Calu3 (cell line): Measurements from ENCODE around the gene ZBTB16. TPM values are rescaled to one million over a fixed set of nuclear protein-coding genes. Genes with fewer than 3 reads are reported as not detected.

Experiments used
- BruUV-seq: library from RNA; stranded (reverse); fragments of 400-500 nt; replicated peaks from 2 replicates; lab custom pipeline; 2021; lab: Mats Ljungman, UMichigan
- CTCF ChIA-PET: fragments of 300-600 bp; sonication (Branson Sonifier 250); formaldehyde crosslinking; loops from one replicate; lab custom pipeline; 2022; ENCODE audit warnings: antibody characterized with exemption; lab: Charles Lee
- DNase-seq: peaks from one replicate; pipeline ENCODE4 v3.0.0; 2022
- H3K27ac Mint-ChIP-seq: one replicate; pipeline ENCODE4 v1.8.0; 2022; ENCODE audit warnings: mixed read lengths; ENCODE audit not compliant: unreplicated experiment
- H3K27me3 Mint-ChIP-seq: one replicate; pipeline ENCODE4 v1.8.0; 2022; ENCODE audit warnings: mixed read lengths; ENCODE audit not compliant: unreplicated experiment
- H3K36me3 Mint-ChIP-seq: one replicate; pipeline ENCODE4 v1.8.0; 2022; ENCODE audit warnings: mild to moderate bottlenecking, moderate library complexity, mixed read lengths; ENCODE audit not compliant: insufficient read depth, unreplicated experiment
- H3K4me1 Mint-ChIP-seq: one replicate; pipeline ENCODE4 v1.8.0; 2022; ENCODE audit warnings: mild to moderate bottlenecking, low read depth, mixed read lengths; ENCODE audit not compliant: unreplicated experiment
- H3K4me3 Mint-ChIP-seq: one replicate; pipeline ENCODE4 v1.8.0; 2022; ENCODE audit warnings: mild to moderate bottlenecking, low read depth, moderate library complexity, mixed read lengths; ENCODE audit not compliant: unreplicated experiment
- H3K9me3 Mint-ChIP-seq: one replicate; pipeline ENCODE4 v1.8.0; 2022; ENCODE audit warnings: low read depth, mixed read lengths; ENCODE audit not compliant: unreplicated experiment
- intact Hi-C: fragments of 100-400 bp; cut with micrococcal nuclease; formaldehyde crosslinking; loops from one replicate; pipeline ENCODE4 v1.10.0; 2022; ENCODE audit not compliant: unreplicated experiment
- total RNA-seq: library from RNA; stranded (reverse); gene quantifications from 2 replicates; pipeline ENCODE4 v1.2.3, GENCODE V29; 2022
- TF ChIP-seq, protein P1 (sequence below): fragments of 200-600 bp; IDR thresholded peaks from one replicate; pipeline ENCODE4 v1.8.0; 2022; ENCODE audit warnings: antibody characterized with exemption; ENCODE audit not compliant: unreplicated experiment

ZBTB16 gene
- total RNA-seq, 1 experiment from 2014 or later: not detected

DNA sequence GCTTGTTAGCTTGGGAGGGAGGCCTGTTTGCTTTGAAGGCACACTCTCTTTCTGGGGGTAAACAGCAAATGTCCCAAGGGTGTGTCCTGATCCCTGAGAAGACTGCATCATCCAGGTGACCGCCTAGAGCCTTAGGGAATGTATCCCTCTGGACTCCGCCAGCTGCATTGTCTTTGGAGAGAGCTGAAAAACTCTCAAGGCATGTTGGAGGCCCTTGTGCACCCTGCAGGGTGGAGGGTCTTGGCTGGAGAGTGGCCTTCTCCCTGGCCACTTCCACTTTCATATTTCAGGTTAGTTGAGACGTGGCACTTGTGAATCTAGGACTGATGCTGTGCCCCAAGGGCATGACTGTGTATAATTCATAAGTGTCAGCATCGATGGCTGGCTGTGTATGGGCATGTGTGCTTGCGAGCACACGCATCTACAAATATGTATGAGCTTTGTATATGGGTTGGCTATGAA lies 70.6 kb downstream of the ZBTB16 start:
- Mint-ChIP-seq H3K27me3 (peaks cover 86% of the 10 kb centered on the region), H3K27ac (no peak overlapping the region)
- TF ChIP-seq, protein P1, sequence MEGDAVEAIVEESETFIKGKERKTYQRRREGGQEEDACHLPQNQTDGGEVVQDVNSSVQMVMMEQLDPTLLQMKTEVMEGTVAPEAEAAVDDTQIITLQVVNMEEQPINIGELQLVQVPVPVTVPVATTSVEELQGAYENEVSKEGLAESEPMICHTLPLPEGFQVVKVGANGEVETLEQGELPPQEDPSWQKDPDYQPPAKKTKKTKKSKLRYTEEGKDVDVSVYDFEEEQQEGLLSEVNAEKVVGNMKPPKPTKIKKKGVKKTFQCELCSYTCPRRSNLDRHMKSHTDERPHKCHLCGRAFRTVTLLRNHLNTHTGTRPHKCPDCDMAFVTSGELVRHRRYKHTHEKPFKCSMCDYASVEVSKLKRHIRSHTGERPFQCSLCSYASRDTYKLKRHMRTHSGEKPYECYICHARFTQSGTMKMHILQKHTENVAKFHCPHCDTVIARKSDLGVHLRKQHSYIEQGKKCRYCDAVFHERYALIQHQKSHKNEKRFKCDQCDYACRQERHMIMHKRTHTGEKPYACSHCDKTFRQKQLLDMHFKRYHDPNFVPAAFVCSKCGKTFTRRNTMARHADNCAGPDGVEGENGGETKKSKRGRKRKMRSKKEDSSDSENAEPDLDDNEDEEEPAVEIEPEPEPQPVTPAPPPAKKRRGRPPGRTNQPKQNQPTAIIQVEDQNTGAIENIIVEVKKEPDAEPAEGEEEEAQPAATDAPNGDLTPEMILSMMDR: no peak

DNA sequence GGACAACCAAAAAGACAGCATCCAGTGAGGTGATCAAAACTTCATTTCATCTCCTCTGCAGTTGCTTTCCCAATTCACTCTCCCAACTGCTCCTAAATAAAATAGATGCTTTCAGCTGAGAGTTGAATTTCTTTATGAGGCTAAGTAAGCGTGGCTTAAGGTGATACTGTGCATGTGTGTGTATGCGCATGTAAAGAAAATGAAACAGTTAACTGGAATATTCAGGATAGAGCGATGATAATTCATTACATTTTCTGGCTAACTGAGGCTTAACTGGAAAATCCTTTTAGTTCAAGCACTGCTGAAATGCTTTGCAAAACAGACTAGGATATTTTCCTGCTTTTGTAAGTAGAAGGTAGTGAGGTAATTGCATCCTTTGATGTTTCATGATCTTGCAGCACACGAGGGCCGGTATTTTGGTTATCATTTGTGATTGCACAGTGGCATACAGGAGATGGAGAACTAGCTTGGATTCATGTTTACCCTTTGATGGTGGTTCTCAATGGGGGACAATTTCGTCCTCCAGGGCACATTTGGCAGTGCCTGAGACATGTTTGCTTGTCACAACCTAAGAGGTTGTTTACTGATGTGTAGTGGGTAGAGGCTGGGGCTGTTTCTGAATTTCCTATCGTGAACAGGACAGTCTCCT lies 71.2 kb downstream of the ZBTB16 start:
- H3K9me3 Mint-ChIP-seq: no peaks in the 10 kb centered on the region
- no peaks in the 10 kb centered on the region for H3K36me3 Mint-ChIP-seq
- H3K4me1 Mint-ChIP-seq: no peaks in the 10 kb centered on the region
- TF ChIP-seq, protein P1: no peak
- DNase-seq: no peak
- CTCF ChIA-PET: no interaction called here
- peaks cover 86% of the 10 kb centered on the region for H3K27me3 Mint-ChIP-seq
- no peak overlapping the region for H3K4me3 Mint-ChIP-seq
- intact Hi-C loops: no loop called here
- BruUV-seq: no TSS peak
- H3K27ac Mint-ChIP-seq: no peak overlapping the region

More for the DNA sequence above, 70.6 kb downstream of the ZBTB16 start:
- Mint-ChIP-seq H3K4me3 (no peak overlapping the region), H3K36me3 (no peaks in the 10 kb centered on the region), H3K4me1 (no peaks in the 10 kb centered on the region), H3K9me3 (no peaks in the 10 kb centered on the region)
- DNase-seq: no peak
- no TSS peak for BruUV-seq
- intact Hi-C loops: no loop called here
- CTCF ChIA-PET: no interaction called here

DNA sequence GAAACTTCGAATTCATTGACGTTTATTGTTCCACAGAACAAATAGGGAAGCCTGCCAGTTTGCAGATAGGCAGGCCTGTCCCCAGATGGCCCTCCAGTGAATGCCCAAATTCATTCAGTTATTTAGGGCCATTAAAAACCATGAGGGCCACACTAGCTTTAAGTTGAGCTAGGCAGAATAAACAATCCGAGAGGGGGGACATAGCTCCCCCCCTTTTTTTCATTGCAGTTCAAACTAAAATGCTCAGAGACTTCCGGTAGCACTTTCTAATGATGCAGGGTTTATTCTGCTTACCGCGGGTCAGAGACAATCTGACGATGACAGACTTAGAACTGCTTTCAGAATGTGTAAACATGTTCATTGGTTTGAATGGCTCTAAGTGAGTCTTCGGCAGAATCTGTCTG lies 72.0 kb downstream of the ZBTB16 start:
- CTCF ChIA-PET: no interaction called here
- DNase-seq: no peak
- Mint-ChIP-seq H3K36me3 (no peaks in the 10 kb centered on the region), H3K4me1 (no peaks in the 10 kb centered on the region), H3K4me3 (no peak overlapping the region), H3K27me3 (peaks cover 86% of the 10 kb centered on the region), H3K27ac (no peak overlapping the region), H3K9me3 (no peaks in the 10 kb centered on the region)
- TF ChIP-seq, protein P1: no peak
- intact Hi-C loops: no loop called here
- no TSS peak for BruUV-seq

DNA sequence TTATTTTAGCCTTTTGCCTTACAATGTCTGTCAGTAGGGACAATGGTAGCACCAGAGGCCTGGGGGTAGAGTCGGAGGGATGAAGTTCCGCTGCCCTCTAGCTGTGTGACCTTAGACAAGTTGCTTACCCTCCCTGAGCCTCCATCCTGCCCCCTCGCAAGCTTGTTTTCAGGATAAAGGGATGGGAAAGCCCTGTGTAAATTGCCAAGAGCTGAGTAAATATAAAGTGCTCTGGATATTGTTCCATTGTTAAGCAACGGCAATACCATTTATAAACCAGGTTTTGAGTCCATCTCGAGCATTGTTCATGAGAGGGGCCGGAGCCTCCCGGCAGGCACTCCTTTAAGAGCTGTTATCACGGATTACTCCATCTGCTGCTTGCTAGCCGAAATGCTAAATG lies 72.9 kb downstream of the ZBTB16 start:
- no TSS peak for BruUV-seq
- Mint-ChIP-seq H3K27ac (no peak overlapping the region), H3K9me3 (no peaks in the 10 kb centered on the region), H3K4me1 (no peaks in the 10 kb centered on the region), H3K4me3 (no peak overlapping the region), H3K36me3 (no peaks in the 10 kb centered on the region), H3K27me3 (peaks cover 86% of the 10 kb centered on the region)
- no peak for DNase-seq
- intact Hi-C loops: no loop called here
- CTCF ChIA-PET: no interaction called here
- TF ChIP-seq, protein P1: no peak
